ENCODE measurements around the gene PRKN. TPM values are rescaled to one million over a fixed set of nuclear protein-coding genes. Genes with fewer than 3 reads are reported as not detected.

PRKN gene
- total RNA-seq, 1 experiment from 2014 or later = 0.34 TPM

- ChIA-PET CTCF (no interaction called here), POLR2A (no interaction called here)
- no TSS peak for BruUV-seq (replicated peaks)
- no peaks in the 10 kb centered on the region for H3K36me3 Mint-ChIP-seq (ENCODE audit: insufficient read depth, unreplicated experiment)
- TF ChIP-seq CTCF (IDR thresholded peaks at IDR 0.05; ENCODE audit: insufficient read depth in 1 of 2, low read depth in 1 of 2, low read length in 1 of 2, severe bottlenecking in 1 of 2, unreplicated experiment in 1 of 2) = no peak
- no peak overlapping the region for H3K4me3 Mint-ChIP-seq (ENCODE audit: unreplicated experiment)
- no peaks in the 10 kb centered on the region for H3K9me3 Mint-ChIP-seq (ENCODE audit: unreplicated experiment)
- peaks cover 16% of the 10 kb centered on the region for H3K27me3 Mint-ChIP-seq (ENCODE audit: insufficient read depth, unreplicated experiment)
- no peaks in the 10 kb centered on the region for H3K4me1 ChIP-seq
- no peaks in the 10 kb centered on the region for H3K4me1 Mint-ChIP-seq (ENCODE audit: low read depth, unreplicated experiment)
- H3K27me3 ChIP-seq (replicated peaks; ENCODE audit: control insufficient read depth, insufficient read depth, low read length) = no peaks in the 10 kb centered on the region
- no peak overlapping the region for H3K27ac Mint-ChIP-seq (ENCODE audit: unreplicated experiment)
- no peaks in the 10 kb centered on the region for H3K9me3 ChIP-seq
- DNase-seq = no peak
- no peak overlapping the region for H3K4me3 ChIP-seq (ENCODE audit: low read depth, low read length)
- H3K36me3 ChIP-seq (ENCODE audit: control insufficient read depth, insufficient read depth, low read length) = no peaks in the 10 kb centered on the region
- intact Hi-C loops (cut with micrococcal nuclease; ENCODE audit: unreplicated experiment) = no loop called here
Observed at GRCh38 chr6:161711938-161712337, 1015.6 kb downstream of the PRKN start.

GRCh38 chr6:161711515-161711914 is 1016.1 kb downstream of the PRKN start:
- no peaks in the 10 kb centered on the region for H3K4me1 Mint-ChIP-seq (ENCODE audit: low read depth, unreplicated experiment)
- Histone ChIP-seq H3K9me3 (no peaks in the 10 kb centered on the region), H3K36me3 (ENCODE audit: control insufficient read depth, insufficient read depth, low read length) (no peaks in the 10 kb centered on the region), H3K4me3 (ENCODE audit: low read depth, low read length) (no peak overlapping the region), H3K4me1 (no peaks in the 10 kb centered on the region), H3K27me3 (replicated peaks; ENCODE audit: control insufficient read depth, insufficient read depth, low read length) (no peaks in the 10 kb centered on the region)
- H3K4me3 Mint-ChIP-seq (ENCODE audit: unreplicated experiment) = no peak overlapping the region
- no peak for TF ChIP-seq CTCF (IDR thresholded peaks at IDR 0.05; ENCODE audit: insufficient read depth in 1 of 2, low read depth in 1 of 2, low read length in 1 of 2, severe bottlenecking in 1 of 2, unreplicated experiment in 1 of 2)
- no peaks in the 10 kb centered on the region for H3K9me3 Mint-ChIP-seq (ENCODE audit: unreplicated experiment)
- intact Hi-C loops (cut with micrococcal nuclease; ENCODE audit: unreplicated experiment) = no loop called here
- H3K27ac Mint-ChIP-seq (ENCODE audit: unreplicated experiment) = no peak overlapping the region
- no peaks in the 10 kb centered on the region for H3K36me3 Mint-ChIP-seq (ENCODE audit: insufficient read depth, unreplicated experiment)
- ChIA-PET CTCF (no interaction called here), POLR2A (no interaction called here)
- peaks cover 15% of the 10 kb centered on the region for H3K27me3 Mint-ChIP-seq (ENCODE audit: insufficient read depth, unreplicated experiment)
- BruUV-seq (replicated peaks) = no TSS peak
- no peak for DNase-seq

- BruUV-seq (replicated peaks) = no TSS peak
Observed at GRCh38 chr6:161710698-161711097, 1016.9 kb downstream of the PRKN start.

More at GRCh38 chr6:161710698-161711097, 1016.9 kb downstream of the PRKN start:
- no peaks in the 10 kb centered on the region for H3K9me3 ChIP-seq
- Mint-ChIP-seq H3K9me3 (ENCODE audit: unreplicated experiment) (no peaks in the 10 kb centered on the region), H3K4me3 (ENCODE audit: unreplicated experiment) (no peak overlapping the region), H3K27ac (ENCODE audit: unreplicated experiment) (no peak overlapping the region), H3K27me3 (ENCODE audit: insufficient read depth, unreplicated experiment) (peaks cover 14% of the 10 kb centered on the region), H3K4me1 (ENCODE audit: low read depth, unreplicated experiment) (no peaks in the 10 kb centered on the region), H3K36me3 (ENCODE audit: insufficient read depth, unreplicated experiment) (no peaks in the 10 kb centered on the region)
- no peaks in the 10 kb centered on the region for H3K36me3 ChIP-seq (ENCODE audit: control insufficient read depth, insufficient read depth, low read length)
- POLR2A ChIA-PET = no interaction called here
- no peak for TF ChIP-seq CTCF (IDR thresholded peaks at IDR 0.05; ENCODE audit: insufficient read depth in 1 of 2, low read depth in 1 of 2, low read length in 1 of 2, severe bottlenecking in 1 of 2, unreplicated experiment in 1 of 2)
- CTCF ChIA-PET = no interaction called here
- no peaks in the 10 kb centered on the region for H3K4me1 ChIP-seq
- H3K27me3 ChIP-seq (replicated peaks; ENCODE audit: control insufficient read depth, insufficient read depth, low read length) = no peaks in the 10 kb centered on the region; the same call in 1 of the 2 replicates
- intact Hi-C loops (cut with micrococcal nuclease; ENCODE audit: unreplicated experiment) = no loop called here
- no peak for DNase-seq
- H3K4me3 ChIP-seq (ENCODE audit: low read depth, low read length) = no peak overlapping the region
